ENCODE data around the gene KRT32. TPM values are rescaled to one million over a fixed set of nuclear protein-coding genes. Genes with fewer than 3 reads are reported as not detected.

KRT32 gene
- total RNA-seq, 2 experiments from 2014 or later, result not detected

DNA sequence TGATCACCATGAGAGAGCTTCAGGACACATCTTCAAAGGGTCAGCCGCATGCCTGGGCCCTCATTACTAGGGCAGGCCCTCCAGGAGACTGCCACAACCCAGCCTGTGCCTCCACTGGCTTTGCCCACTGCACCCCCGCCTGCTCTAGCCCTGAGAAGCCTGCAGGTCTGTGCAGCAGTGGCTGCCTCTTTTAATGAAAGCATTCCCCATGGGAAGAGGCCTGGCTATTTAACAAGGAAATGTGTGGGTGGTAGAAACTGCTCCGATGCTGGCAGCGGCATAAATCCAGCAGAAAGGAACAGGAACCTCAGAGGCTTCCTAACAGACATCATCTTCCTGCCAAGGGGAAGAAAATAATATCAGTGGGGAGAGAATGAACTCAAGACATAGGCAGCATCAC is 375 bp upstream of the KRT32 start:
- ChIA-PET CTCF (ENCODE audit: unreplicated experiment) (no interaction called here), POLR2A (interaction anchor here (0.6 kb wide), 1 partner anchor 576 kb away, joined by 3 read pairs; no protein-coding TSS in a partner anchor)
- no TSS peak for BruUV-seq (replicated peaks)
- Histone ChIP-seq H3K27ac (ENCODE audit: low read depth, low read length, poor library complexity, severe bottlenecking) (no peak overlapping the region), H3K9me2 (ENCODE audit: insufficient read depth, low read length) (no peaks in the 10 kb centered on the region), H3K36me3 (ENCODE audit: insufficient read depth, low read length) (no peaks in the 10 kb centered on the region), H3K4me2 (ENCODE audit: low read length) (no peak overlapping the region), H3K4me1 (ENCODE audit: insufficient read depth, low read length, poor library complexity, severe bottlenecking) (no peaks in the 10 kb centered on the region), H3K4me3 (ENCODE audit: low read depth, low read length, poor library complexity, severe bottlenecking) (no peak overlapping the region), H2AFZ (ENCODE audit: low read length) (no peak overlapping the region), H3K9me3 (ENCODE audit: low read length) (no peaks in the 10 kb centered on the region), H4K20me1 (ENCODE audit: insufficient read depth, low read length) (no peaks in the 10 kb centered on the region), H3K79me2 (ENCODE audit: insufficient read depth, low read depth, low read length) (no peaks in the 10 kb centered on the region)
- intact Hi-C loops (cut with micrococcal nuclease; ENCODE audit: unreplicated experiment), result no loop called here
- no peak for TF ChIP-seq EZH2phosphoT487 (IDR thresholded peaks at IDR 0.05; ENCODE audit: borderline replicate concordance, low read depth, low read length)
- TF ChIP-seq, protein P1, sequence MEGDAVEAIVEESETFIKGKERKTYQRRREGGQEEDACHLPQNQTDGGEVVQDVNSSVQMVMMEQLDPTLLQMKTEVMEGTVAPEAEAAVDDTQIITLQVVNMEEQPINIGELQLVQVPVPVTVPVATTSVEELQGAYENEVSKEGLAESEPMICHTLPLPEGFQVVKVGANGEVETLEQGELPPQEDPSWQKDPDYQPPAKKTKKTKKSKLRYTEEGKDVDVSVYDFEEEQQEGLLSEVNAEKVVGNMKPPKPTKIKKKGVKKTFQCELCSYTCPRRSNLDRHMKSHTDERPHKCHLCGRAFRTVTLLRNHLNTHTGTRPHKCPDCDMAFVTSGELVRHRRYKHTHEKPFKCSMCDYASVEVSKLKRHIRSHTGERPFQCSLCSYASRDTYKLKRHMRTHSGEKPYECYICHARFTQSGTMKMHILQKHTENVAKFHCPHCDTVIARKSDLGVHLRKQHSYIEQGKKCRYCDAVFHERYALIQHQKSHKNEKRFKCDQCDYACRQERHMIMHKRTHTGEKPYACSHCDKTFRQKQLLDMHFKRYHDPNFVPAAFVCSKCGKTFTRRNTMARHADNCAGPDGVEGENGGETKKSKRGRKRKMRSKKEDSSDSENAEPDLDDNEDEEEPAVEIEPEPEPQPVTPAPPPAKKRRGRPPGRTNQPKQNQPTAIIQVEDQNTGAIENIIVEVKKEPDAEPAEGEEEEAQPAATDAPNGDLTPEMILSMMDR (conservative IDR thresholded peaks at IDR 0.05; ENCODE audit: low read length), result no peak
- DNase-seq (ENCODE audit: low spot score), result no peak

DNA sequence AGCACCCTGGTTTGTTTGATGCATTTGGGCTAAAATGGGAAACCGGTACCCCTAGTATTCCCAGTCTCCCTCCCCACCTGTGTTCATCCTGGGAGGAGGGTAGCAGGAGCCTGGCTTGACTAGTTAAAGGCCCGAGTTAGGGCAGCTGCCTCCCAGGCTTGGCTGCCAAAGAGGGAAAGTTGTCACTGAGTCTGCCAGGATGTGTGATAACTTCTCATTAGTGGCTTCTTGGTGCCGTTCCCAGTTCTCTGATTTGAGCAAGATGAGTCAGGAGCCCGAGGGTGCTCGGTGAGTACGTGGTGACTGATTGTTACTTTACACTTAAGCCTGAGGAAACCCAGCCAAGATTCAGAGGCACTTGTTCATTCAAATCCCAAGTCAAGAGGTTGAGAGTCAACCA is 2.5 kb downstream of the KRT32 start:
- Histone ChIP-seq H3K4me3 (ENCODE audit: low read depth, low read length, poor library complexity, severe bottlenecking) (no peak overlapping the region), H3K9me2 (ENCODE audit: insufficient read depth, low read length) (no peaks in the 10 kb centered on the region), H3K79me2 (ENCODE audit: insufficient read depth, low read depth, low read length) (no peaks in the 10 kb centered on the region), H3K4me1 (ENCODE audit: insufficient read depth, low read length, poor library complexity, severe bottlenecking) (no peaks in the 10 kb centered on the region), H3K27ac (ENCODE audit: low read depth, low read length, poor library complexity, severe bottlenecking) (no peak overlapping the region), H2AFZ (ENCODE audit: low read length) (no peak overlapping the region), H4K20me1 (ENCODE audit: insufficient read depth, low read length) (no peaks in the 10 kb centered on the region), H3K9me3 (ENCODE audit: low read length) (no peaks in the 10 kb centered on the region), H3K4me2 (ENCODE audit: low read length) (no peak overlapping the region), H3K36me3 (ENCODE audit: insufficient read depth, low read length) (no peaks in the 10 kb centered on the region)
- ChIA-PET POLR2A (no interaction called here), CTCF (ENCODE audit: unreplicated experiment) (no interaction called here)
- no TSS peak for BruUV-seq (replicated peaks)
- TF ChIP-seq, protein P1 (conservative IDR thresholded peaks at IDR 0.05; ENCODE audit: low read length), result no peak
- no peak for TF ChIP-seq EZH2phosphoT487 (IDR thresholded peaks at IDR 0.05; ENCODE audit: borderline replicate concordance, low read depth, low read length)
- no peak for DNase-seq (ENCODE audit: low spot score)
- intact Hi-C loops (cut with micrococcal nuclease; ENCODE audit: unreplicated experiment), result no loop called here

DNA sequence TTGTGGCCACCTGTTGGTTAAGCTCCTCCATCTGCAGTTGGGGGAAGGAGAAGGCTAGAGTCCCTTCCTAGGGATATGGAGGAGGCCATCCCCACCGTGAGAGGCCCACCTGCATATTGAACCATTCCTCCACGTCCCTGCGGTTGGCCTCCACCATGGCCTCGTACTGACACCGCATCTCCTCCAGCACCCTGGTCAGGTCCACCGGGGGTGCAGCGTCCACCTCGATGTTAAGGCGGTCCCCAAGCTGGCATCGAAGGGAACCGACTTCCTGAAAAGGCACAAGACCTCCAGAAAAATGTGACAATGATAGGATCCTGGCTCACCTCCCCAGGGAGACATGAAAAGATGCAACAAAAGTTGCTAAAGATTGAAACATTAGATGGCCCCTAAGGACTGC is 3.0 kb downstream of the KRT32 start:
- no peaks in the 10 kb centered on the region for H3K4me1 ChIP-seq (ENCODE audit: insufficient read depth, low read length, poor library complexity, severe bottlenecking)
- H3K27ac ChIP-seq (ENCODE audit: low read depth, low read length, poor library complexity, severe bottlenecking), result no peak overlapping the region
- TF ChIP-seq, protein P1 (conservative IDR thresholded peaks at IDR 0.05; ENCODE audit: low read length), result no peak
- no peak for TF ChIP-seq EZH2phosphoT487 (IDR thresholded peaks at IDR 0.05; ENCODE audit: borderline replicate concordance, low read depth, low read length)
- no peaks in the 10 kb centered on the region for H4K20me1 ChIP-seq (ENCODE audit: insufficient read depth, low read length)
- no TSS peak for BruUV-seq (replicated peaks)
- no peak overlapping the region for H3K4me2 ChIP-seq (ENCODE audit: low read length)
- H3K79me2 ChIP-seq (ENCODE audit: insufficient read depth, low read depth, low read length), result no peaks in the 10 kb centered on the region
- ChIA-PET POLR2A (no interaction called here), CTCF (ENCODE audit: unreplicated experiment) (no interaction called here)
- no peaks in the 10 kb centered on the region for H3K9me3 ChIP-seq (ENCODE audit: low read length)
- no peak overlapping the region for H3K4me3 ChIP-seq (ENCODE audit: low read depth, low read length, poor library complexity, severe bottlenecking)
- H3K9me2 ChIP-seq (ENCODE audit: insufficient read depth, low read length), result no peaks in the 10 kb centered on the region
- intact Hi-C loops (cut with micrococcal nuclease; ENCODE audit: unreplicated experiment), result no loop called here
- no peak overlapping the region for H2AFZ ChIP-seq (ENCODE audit: low read length)
- no peaks in the 10 kb centered on the region for H3K36me3 ChIP-seq (ENCODE audit: insufficient read depth, low read length)
- no peak for DNase-seq (ENCODE audit: low spot score)
